GM13976 (cell line): ENCODE results near the gene NMNAT1.

Experiments used
- DNase-seq: peaks from one replicate; pipeline ENCODE4 v3.0.0; 2012; ENCODE audit warnings: low spot score
- in situ Hi-C: fragments of 300-500 bp; cut with MboI; formaldehyde crosslinking; loops from one replicate; pipeline ENCODE4 v1.12.0; 2022; ENCODE audit warnings: low sequenced_read_pairs, mixed read lengths, inconsistent platforms; ENCODE audit not compliant: unreplicated experiment
- TF ChIP-seq, protein P1 (sequence below): IDR thresholded peaks from 2 replicates; pipeline ENCODE4 v1.5.1; 2012; ENCODE audit warnings: borderline replicate concordance, mild to moderate bottlenecking; ENCODE audit not compliant: insufficient read depth; ENCODE audit errors: extremely low read depth, missing control alignments, control extremely low read depth

Gene NMNAT1

DNA sequence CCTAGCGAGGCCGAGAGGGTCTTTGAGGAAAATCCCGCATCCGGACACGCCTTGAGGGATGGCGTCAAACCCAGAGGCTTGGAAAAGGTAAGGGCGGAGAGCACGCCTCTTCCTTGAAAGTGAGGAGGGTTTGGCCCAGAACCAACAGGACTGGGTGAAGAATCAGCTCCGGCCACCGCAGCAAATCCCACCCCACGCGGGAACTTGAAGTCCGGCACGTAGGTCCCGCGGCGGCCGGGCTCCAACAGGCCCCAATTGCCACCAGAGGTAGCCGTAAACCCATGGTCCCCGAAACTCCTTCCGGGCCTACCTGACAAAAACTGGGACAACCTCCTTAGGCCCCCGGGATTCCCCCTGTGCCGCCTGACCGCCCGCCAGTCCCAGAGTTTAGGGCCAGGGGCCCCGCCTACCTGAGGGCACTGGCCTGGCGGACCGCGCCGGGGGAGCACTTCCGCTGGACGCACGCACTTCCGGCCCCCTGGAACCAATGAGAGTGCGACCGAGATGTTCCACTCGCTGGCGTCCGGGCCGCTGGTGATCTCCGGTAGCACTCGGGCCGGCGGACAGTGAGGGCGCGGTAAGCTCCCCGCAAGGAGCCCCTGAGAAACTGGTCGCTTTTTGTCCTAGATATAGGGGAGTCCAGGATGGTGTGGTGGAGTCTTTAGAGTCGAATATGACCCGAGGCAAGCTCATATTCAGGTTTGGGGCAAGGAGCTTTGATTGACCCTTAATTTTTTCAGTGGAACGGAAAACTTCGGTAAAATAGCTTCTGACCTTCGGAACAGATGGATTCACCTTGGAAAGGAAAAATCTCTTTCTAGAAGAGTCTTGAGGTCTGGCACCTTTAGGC lies at the start of gene NMNAT1, which contains the start of gene LZIC:
Gene NMNAT1, plus strand, starts transcription at position 537 of the 850 bp plus-strand sequence. CDS start 28,599 bp downstream, outside the sequence.
Gene LZIC, minus strand, starts transcription at position 453 of the 850 bp plus-strand sequence. CDS start 6,772 bp downstream, outside the sequence.
- in situ Hi-C loops = no loop called here
- TF ChIP-seq, protein P1, sequence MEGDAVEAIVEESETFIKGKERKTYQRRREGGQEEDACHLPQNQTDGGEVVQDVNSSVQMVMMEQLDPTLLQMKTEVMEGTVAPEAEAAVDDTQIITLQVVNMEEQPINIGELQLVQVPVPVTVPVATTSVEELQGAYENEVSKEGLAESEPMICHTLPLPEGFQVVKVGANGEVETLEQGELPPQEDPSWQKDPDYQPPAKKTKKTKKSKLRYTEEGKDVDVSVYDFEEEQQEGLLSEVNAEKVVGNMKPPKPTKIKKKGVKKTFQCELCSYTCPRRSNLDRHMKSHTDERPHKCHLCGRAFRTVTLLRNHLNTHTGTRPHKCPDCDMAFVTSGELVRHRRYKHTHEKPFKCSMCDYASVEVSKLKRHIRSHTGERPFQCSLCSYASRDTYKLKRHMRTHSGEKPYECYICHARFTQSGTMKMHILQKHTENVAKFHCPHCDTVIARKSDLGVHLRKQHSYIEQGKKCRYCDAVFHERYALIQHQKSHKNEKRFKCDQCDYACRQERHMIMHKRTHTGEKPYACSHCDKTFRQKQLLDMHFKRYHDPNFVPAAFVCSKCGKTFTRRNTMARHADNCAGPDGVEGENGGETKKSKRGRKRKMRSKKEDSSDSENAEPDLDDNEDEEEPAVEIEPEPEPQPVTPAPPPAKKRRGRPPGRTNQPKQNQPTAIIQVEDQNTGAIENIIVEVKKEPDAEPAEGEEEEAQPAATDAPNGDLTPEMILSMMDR = no peak
- DNase-seq = peak; percentile 97

DNA sequence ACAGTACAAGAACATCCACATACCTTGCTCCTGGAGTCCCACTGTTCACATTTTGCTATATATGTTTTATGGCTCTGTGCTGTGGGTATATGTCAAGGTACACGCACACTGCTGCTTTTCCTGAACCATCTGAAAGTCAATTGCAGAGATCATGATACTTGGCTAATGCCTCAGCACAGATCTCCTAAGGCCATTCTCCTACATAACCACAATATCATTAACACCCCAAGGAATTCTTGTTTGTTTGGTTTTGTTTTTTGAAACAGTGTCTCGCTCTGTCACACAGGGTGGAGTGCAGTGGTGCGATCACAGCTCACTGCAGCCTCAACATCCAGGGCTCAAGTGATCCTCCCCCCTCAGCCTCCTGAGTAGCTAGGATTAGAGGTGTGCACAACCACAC lies 49.2 kb upstream of the NMNAT1 start:
- in situ Hi-C loops = no loop called here
- TF ChIP-seq, protein P1 = no peak
- DNase-seq = no peak

DNA sequence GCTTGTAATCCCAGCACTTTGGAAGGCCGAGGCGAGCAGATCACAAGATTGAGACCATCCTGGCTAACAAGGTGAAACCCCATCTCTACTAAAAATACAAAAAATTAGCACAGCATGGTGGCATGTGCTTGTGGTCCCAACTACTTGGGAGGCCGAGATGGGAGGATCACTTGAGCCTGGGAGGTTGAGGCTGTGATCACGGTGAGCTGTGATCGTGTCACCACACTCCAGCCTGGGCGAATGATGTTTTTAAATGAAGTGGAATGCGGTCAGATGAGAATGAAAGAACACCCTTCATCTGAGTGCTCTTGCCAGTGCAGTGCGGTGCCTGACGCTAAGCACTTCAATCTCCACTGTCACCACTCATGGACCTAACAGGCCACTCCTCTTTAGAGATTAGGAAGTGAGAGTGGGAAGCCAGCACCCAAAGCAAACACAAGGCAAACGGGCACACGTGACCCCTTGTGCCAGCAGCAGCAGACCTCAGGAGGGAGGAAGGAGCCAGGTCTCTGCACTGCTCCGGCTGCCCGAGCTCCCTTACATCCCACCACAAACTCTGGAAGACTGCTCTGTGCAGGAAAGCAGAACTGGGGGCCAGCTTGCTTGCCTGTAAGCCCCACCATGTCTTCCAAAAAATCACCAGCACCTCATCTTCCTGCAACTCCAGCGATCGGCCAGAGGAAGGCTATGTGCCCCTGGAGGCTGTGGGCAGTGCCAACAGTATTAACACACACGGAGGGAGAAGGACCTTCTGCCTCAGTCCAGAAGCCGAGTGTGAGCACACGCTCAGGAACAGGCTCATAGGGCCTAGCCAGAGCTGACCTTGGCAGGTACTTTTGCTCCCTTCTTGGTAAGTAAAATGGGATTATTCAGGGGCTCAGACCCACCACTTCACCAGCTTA lies 42.9 kb upstream of the NMNAT1 start:
- in situ Hi-C loops = no loop called here
- TF ChIP-seq, protein P1 = no peak
- DNase-seq = peak; percentile 23

DNA sequence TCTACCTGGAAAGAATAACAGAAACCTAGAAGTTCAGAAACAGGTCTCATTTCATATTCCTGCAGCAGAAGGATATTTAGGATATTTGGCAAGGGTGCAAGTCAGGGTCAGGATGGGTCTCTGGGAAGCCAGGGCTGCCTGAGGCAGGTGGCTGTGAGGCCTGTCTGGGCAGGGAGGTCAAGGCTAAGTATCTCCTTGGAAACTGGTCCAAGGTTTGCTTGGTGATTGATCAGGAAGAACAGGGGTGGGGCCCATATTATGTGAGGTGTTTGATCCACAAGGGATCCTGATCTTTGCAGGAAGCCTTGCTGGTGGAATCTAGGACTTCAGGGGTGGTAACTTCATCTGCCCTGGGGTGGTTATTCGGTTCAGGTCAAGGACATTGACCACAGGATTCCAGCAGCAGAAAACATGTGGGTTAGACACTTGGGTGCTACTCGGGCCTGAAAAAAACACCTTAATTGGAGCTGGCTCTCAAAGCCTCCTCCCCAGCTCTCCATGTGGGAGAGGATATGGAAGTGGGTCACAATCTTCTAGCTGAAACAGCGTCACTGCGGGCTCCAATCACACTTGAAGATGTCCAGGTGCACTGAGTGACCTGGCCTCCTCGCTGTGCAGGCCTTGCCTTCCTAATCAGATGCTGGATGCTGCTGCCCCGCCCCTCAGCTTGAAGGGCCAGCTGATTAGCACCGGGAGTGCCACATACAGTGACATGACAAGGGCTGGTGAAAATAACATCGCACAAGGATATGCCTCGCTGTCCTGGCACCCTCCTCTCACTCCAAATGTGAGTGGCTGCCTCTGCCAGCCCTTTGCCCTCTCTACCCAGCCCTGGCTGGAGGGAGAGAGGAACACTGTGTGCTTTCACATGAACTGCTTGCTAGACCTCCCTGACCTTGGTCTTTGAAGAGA lies 41.9 kb upstream of the NMNAT1 start:
- in situ Hi-C loops = no loop called here
- TF ChIP-seq, protein P1 = no peak
- DNase-seq = no peak

DNA sequence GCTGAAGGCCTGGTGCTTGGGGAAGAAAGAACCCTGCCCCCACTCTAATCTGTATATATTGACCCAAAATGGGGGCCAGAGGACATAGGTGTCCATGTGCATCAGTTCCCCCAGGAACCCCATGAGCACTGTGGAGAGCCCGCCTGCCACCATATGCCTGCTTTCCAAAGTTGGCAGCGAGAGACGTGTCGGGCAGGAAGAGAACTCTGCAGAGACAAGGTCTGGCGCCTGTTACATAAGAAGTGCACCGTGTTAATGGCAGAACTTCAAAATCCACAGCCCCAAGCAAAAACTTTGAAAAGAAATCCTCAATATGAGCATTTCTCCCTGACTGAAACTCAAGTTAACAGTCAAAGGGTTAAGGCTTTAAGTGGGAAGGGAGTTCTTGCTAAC lies 41.2 kb upstream of the NMNAT1 start:
- TF ChIP-seq, protein P1 = no peak
- in situ Hi-C loops = no loop called here
- DNase-seq = no peak
